Parathyroid adenoma (tissue), 2 donors: ENCODE results near the gene TOGARAM1.

Source experiments
- H2AFZ ChIP-seq: fragments of 300-600 bp; sonication (generic); one replicate; pipeline ENCODE4 v1.7.0; 2017; ENCODE audit warnings: antibody characterized with exemption, mild to moderate bottlenecking
- H3K27ac ChIP-seq: fragments of 300-600 bp; sonication (generic); one replicate; pipeline ENCODE4 v1.7.0; 2017
- H3K27me3 ChIP-seq: fragments of 300-600 bp; sonication (generic); one replicate; pipeline ENCODE4 v1.7.0; 2017; ENCODE audit warnings: low read length; ENCODE audit not compliant: control insufficient read depth, insufficient read depth
- H3K36me3 ChIP-seq: fragments of 300-600 bp; sonication (generic); one replicate; pipeline ENCODE4 v1.7.0; 2017; ENCODE audit warnings: low read length; ENCODE audit not compliant: control insufficient read depth, insufficient read depth
- H3K4me1 ChIP-seq: fragments of 300-600 bp; sonication (generic); one replicate; pipeline ENCODE4 v1.7.0; 2017; ENCODE audit warnings: control low read depth
- H3K4me2 ChIP-seq: fragments of 300-600 bp; sonication (generic); one replicate; pipeline ENCODE4 v1.7.0; 2017; ENCODE audit warnings: low read length
- H3K4me3 ChIP-seq: fragments of 300-600 bp; sonication (generic); one replicate; pipeline ENCODE4 v1.7.0; 2017; ENCODE audit warnings: low read depth, low read length
- H3K79me2 ChIP-seq: fragments of 300-600 bp; sonication (generic); one replicate; pipeline ENCODE4 v1.7.0; 2017; ENCODE audit warnings: control low read depth
- H3K9ac ChIP-seq: fragments of 300-600 bp; sonication (generic); one replicate; pipeline ENCODE4 v1.7.0; 2017; ENCODE audit warnings: mild to moderate bottlenecking
- H3K9me3 ChIP-seq: fragments of 300-600 bp; sonication (generic); one replicate; pipeline ENCODE4 v1.7.0; 2017; ENCODE audit warnings: low read length; ENCODE audit not compliant: control insufficient read depth
- TF ChIP-seq, protein P1 (sequence below): fragments of 300-600 bp; sonication (generic); IDR thresholded peaks from one replicate; pipeline ENCODE4 v1.7.0; 2017; ENCODE audit warnings: antibody characterized with exemption, mild to moderate bottlenecking
- donor health status: primary hyperparathyroidism.

The TOGARAM1 gene

GRCh38 chr14:45112896-45113781, 151.1 kb downstream of the TOGARAM1 start:
- H3K4me1 ChIP-seq, result no peaks in the 10 kb centered on the region
- H3K27me3 ChIP-seq, result no peaks in the 10 kb centered on the region
- no peak overlapping the region for H3K4me3 ChIP-seq
- no peaks in the 10 kb centered on the region for H3K9me3 ChIP-seq
- H3K9ac ChIP-seq, result no peak overlapping the region
- H3K4me2 ChIP-seq, result no peak overlapping the region
- TF ChIP-seq, protein P1, sequence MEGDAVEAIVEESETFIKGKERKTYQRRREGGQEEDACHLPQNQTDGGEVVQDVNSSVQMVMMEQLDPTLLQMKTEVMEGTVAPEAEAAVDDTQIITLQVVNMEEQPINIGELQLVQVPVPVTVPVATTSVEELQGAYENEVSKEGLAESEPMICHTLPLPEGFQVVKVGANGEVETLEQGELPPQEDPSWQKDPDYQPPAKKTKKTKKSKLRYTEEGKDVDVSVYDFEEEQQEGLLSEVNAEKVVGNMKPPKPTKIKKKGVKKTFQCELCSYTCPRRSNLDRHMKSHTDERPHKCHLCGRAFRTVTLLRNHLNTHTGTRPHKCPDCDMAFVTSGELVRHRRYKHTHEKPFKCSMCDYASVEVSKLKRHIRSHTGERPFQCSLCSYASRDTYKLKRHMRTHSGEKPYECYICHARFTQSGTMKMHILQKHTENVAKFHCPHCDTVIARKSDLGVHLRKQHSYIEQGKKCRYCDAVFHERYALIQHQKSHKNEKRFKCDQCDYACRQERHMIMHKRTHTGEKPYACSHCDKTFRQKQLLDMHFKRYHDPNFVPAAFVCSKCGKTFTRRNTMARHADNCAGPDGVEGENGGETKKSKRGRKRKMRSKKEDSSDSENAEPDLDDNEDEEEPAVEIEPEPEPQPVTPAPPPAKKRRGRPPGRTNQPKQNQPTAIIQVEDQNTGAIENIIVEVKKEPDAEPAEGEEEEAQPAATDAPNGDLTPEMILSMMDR, result no peak
- no peak overlapping the region for H3K27ac ChIP-seq
- H2AFZ ChIP-seq, result no peak overlapping the region
- H3K36me3 ChIP-seq, result no peaks in the 10 kb centered on the region
- H3K79me2 ChIP-seq, result no peaks in the 10 kb centered on the region

- no peaks in the 10 kb centered on the region for H3K27me3 ChIP-seq
- TF ChIP-seq, protein P1, result no peak
- no peak overlapping the region for H3K27ac ChIP-seq
- no peak overlapping the region for H3K9ac ChIP-seq
- H3K4me3 ChIP-seq, result no peak overlapping the region
- H2AFZ ChIP-seq, result no peak overlapping the region
- no peaks in the 10 kb centered on the region for H3K9me3 ChIP-seq
- no peaks in the 10 kb centered on the region for H3K79me2 ChIP-seq
- H3K4me2 ChIP-seq, result no peak overlapping the region
- H3K4me1 ChIP-seq, result no peaks in the 10 kb centered on the region
- no peaks in the 10 kb centered on the region for H3K36me3 ChIP-seq
These were observed 152.3 kb downstream of the TOGARAM1 start for GRCh38 chr14:45114327-45114726.

DNA sequence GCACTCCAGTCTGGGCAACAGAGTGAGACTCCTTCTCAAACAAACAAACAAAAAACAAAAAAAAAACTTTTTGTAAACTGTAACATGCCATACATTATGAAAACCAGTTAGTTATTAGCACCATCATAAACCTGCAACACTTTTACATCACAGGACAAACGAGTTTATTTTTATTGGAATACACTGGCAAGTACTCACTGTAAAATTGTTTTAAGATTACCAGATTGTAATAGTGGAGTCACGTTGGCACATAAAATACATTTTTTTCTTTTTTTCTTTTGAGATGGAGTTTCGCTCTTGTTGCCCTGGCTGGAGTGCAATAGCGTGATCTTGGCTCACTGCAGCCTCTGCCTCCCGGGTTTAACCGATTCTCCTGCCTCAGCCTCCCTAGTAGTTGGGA, 156.6 kb downstream of the TOGARAM1 start:
- Histone ChIP-seq H3K4me3 (no peak overlapping the region), H3K79me2 (no peaks in the 10 kb centered on the region), H3K36me3 (no peaks in the 10 kb centered on the region), H3K27ac (no peak overlapping the region), H3K27me3 (no peaks in the 10 kb centered on the region), H3K9me3 (no peaks in the 10 kb centered on the region), H3K4me1 (no peaks in the 10 kb centered on the region), H3K9ac (no peak overlapping the region), H3K4me2 (no peak overlapping the region), H2AFZ (no peak overlapping the region)
- TF ChIP-seq, protein P1, result no peak

GRCh38 chr14:45120096-45120495, 158.1 kb downstream of the TOGARAM1 start:
- no peak overlapping the region for H2AFZ ChIP-seq
- H3K9ac ChIP-seq, result no peak overlapping the region
- no peaks in the 10 kb centered on the region for H3K36me3 ChIP-seq
- H3K4me1 ChIP-seq, result no peaks in the 10 kb centered on the region
- TF ChIP-seq, protein P1, result no peak
- H3K27ac ChIP-seq, result no peak overlapping the region
- H3K79me2 ChIP-seq, result no peaks in the 10 kb centered on the region
- H3K9me3 ChIP-seq, result no peaks in the 10 kb centered on the region
- H3K4me2 ChIP-seq, result no peak overlapping the region
- no peak overlapping the region for H3K4me3 ChIP-seq
- H3K27me3 ChIP-seq, result no peaks in the 10 kb centered on the region

GRCh38 chr14:45123271-45123670, 161.3 kb downstream of the TOGARAM1 start:
- no peak overlapping the region for H3K4me3 ChIP-seq
- no peak overlapping the region for H3K27ac ChIP-seq
- H3K27me3 ChIP-seq, result no peaks in the 10 kb centered on the region
- H3K9ac ChIP-seq, result no peak overlapping the region
- H3K36me3 ChIP-seq, result no peaks in the 10 kb centered on the region
- H3K79me2 ChIP-seq, result no peaks in the 10 kb centered on the region
- H3K9me3 ChIP-seq, result no peaks in the 10 kb centered on the region
- no peak overlapping the region for H2AFZ ChIP-seq
- no peak overlapping the region for H3K4me2 ChIP-seq
- TF ChIP-seq, protein P1, result no peak
- no peaks in the 10 kb centered on the region for H3K4me1 ChIP-seq
